NT2/D1 (cell line): ENCODE results near the gene TIAL1.
"Not testable (repeated sequence)": the region's sequence is repeated elsewhere in the genome, so short reads cannot be mapped to it uniquely, and the experiment has no call there.

ENCODE experiments used
- SUZ12 ChIP-seq: IDR thresholded peaks from 2 replicates; pipeline ENCODE4 v1.6.1; 2011; ENCODE audit not compliant: insufficient read length, insufficient read depth; ENCODE audit errors: extremely low read depth
- YY1 ChIP-seq: IDR thresholded peaks from 2 replicates; pipeline ENCODE4 v1.6.1; 2011; ENCODE audit not compliant: insufficient read length, insufficient read depth

DNA sequence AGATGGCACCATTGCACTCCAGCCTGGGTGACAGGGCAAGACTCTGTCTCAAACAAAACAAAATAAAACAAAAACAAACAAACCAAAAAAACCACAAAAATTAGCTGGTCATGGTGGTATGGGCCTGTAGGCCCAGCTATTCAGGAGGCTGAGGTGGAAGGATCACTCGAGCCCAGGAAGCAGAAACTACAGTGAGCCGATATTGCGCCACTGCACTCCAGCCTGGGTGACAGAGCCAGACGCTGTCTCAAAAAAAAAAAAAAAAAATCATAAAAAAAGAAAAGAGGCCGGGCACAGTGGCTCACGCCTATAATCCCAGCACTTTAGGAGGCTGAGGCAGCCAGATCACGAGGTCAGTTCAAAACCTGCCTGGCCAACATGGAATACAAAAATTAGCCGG lies 64.0 kb downstream of the TIAL1 start:
- TF ChIP-seq SUZ12, YY1: not testable (repeated sequence)
